CD4-positive, alpha-beta T cell (primary cell): Measurements from ENCODE around the gene DPM2. TPM values are rescaled to one million over a fixed set of nuclear protein-coding genes. Genes with fewer than 3 reads are reported as not detected.

Experiments used
- ATAC-seq: fragments of 200-7000 bp; cut with Tn5 transposase; one replicate; pipeline ENCODE4 v1.10.0; 2022; ENCODE audit warnings: mild to moderate bottlenecking; ENCODE audit not compliant: poor library complexity
- CTCF ChIA-PET: fragments of 350-600 bp; sonication (Branson Sonifier 250); formaldehyde crosslinking; loops from one replicate; lab custom pipeline; 2021; ENCODE audit warnings: antibody characterized with exemption, inconsistent platforms; lab: Charles Lee
- POLR2A ChIA-PET: fragments of 350-600 bp; sonication (Branson Sonifier 250); formaldehyde crosslinking; loops from one replicate; lab custom pipeline; 2021; ENCODE audit warnings: antibody characterized with exemption, inconsistent platforms; lab: Charles Lee
- DNase-seq, 14 experiments: peaks; one replicate each; pipeline ENCODE4 v3.0.0-alpha.2; 2013 to 2020; ENCODE audit warnings: mixed read lengths in 2 of 14
- H3K27ac ChIP-seq, 2 donors: one replicate each; pipeline versions ENCODE4 v1.5.1 to v1.7.0; 2013; ENCODE audit warnings: low read length in 2 of 2, low read depth in 1 of 2, mild to moderate bottlenecking in 1 of 2
- H3K27me3 ChIP-seq, 2 experiments: 1 replicate in 1 of 2; 2 replicates in 1 of 2; pipeline versions ENCODE4 v1.6.1 to v1.7.0; 2013; ENCODE audit warnings: low read length in 2 of 2, control low read depth in 1 of 2, mild to moderate bottlenecking in 1 of 2, moderate library complexity in 1 of 2; ENCODE audit not compliant: insufficient read depth in 2 of 2, control insufficient read depth in 1 of 2
- H3K36me3 ChIP-seq: one replicate; pipeline ENCODE4 v1.6.1; 2013; ENCODE audit warnings: low read length, control low read depth; ENCODE audit not compliant: insufficient read depth
- H3K4me1 ChIP-seq: one replicate; pipeline ENCODE4 v1.6.1; 2013; ENCODE audit warnings: low read length, control low read depth; ENCODE audit not compliant: insufficient read depth
- H3K4me3 ChIP-seq: one replicate; pipeline ENCODE4 v1.5.1; 2013; ENCODE audit warnings: mild to moderate bottlenecking, low read length, moderate library complexity
- H3K9me3 ChIP-seq, 2 experiments: 1 replicate in 1 of 2; 2 replicates in 1 of 2; pipeline versions ENCODE4 v1.6.1 to v1.7.0; 2013; ENCODE audit warnings: low read length in 2 of 2, mild to moderate bottlenecking in 2 of 2, control low read depth in 1 of 2, moderate library complexity in 1 of 2; ENCODE audit not compliant: control insufficient read depth in 1 of 2, insufficient read depth in 1 of 2
- H3K27ac Mint-ChIP-seq: one replicate; pipeline ENCODE4 v1.8.0; 2020; ENCODE audit warnings: mixed read lengths
- H3K27me3 Mint-ChIP-seq: one replicate; pipeline ENCODE4 v1.8.0; 2021; ENCODE audit warnings: mixed read lengths
- H3K36me3 Mint-ChIP-seq: one replicate; pipeline ENCODE4 v1.8.0; 2021; ENCODE audit warnings: low read depth, mixed read lengths
- H3K4me1 Mint-ChIP-seq: one replicate; pipeline ENCODE4 v1.8.0; 2021; ENCODE audit warnings: low read depth, mixed read lengths
- H3K4me3 Mint-ChIP-seq: one replicate; pipeline ENCODE4 v1.8.0; 2020; ENCODE audit warnings: mild to moderate bottlenecking, mixed read lengths
- H3K9me3 Mint-ChIP-seq: one replicate; pipeline ENCODE4 v1.8.0; 2020; ENCODE audit warnings: mixed read lengths
- intact Hi-C, 2 experiments: fragments of 100-400 bp; cut with DNase I in 1 of 2; cut with micrococcal nuclease in 1 of 2; formaldehyde crosslinking; loops; one replicate each; pipeline versions ENCODE4 v1.15.1 to v1.9.0; 2023 to 2025; cut with DNase I, micrococcal nuclease
- total RNA-seq, 174 experiments: library from RNA in 2 of 174; stranded (reverse) in 2 of 174; gene quantifications; one replicate each; pipeline ENCODE4 v1.2.3 and lab custom pipeline; 2021 to 2026
- TF ChIP-seq, protein P1 (sequence below): fragments of 200-600 bp; IDR thresholded peaks from one replicate; pipeline ENCODE4 v1.8.0; 2022; ENCODE audit warnings: antibody characterized with exemption, mild to moderate bottlenecking

The DPM2 gene
- total RNA-seq, 2 experiments from 2014 or later: 41.7 to 47.6 TPM

DNA sequence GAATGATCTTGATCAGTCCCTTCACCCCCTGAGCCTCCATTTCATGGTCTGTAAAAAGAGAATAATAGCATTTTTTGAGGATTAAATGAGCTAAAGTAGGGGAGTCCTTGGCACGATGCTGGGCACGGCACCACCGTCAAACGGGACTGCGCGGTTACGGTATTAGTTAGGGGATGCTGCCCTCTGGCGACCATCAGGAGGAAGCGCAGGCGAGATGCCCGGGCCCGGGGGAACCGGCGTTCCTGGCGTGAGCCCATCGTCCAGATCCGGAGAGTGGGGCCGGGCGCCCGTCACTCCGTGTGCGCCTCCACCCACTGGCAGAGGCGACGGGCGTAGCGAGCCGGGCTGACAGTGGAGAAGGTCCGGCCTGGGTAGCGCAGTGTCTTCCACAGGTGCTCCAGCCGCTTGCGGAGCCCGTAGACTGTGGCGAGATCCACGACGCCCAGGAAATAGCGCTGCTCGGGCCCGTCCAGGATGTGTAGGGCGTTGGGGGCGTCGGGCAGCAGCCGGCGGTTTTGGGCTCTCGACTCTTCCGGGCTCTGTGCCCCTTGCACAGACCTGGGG, 16.0 kb downstream of the DPM2 start:
- H3K27ac ChIP-seq: no peak overlapping the region
- peak overlapping the region; percentile 45 for H3K4me3 ChIP-seq
- peak overlapping the region; percentile 51 for H3K4me3 Mint-ChIP-seq
- H3K9me3 Mint-ChIP-seq: no peaks in the 10 kb centered on the region
- ATAC-seq (peak; percentile 39), DNase-seq (peak; percentile 62 to 89 (median 74))
- H3K27me3 Mint-ChIP-seq: peaks cover 4% of the 10 kb centered on the region
- peaks cover 0 to 4% of the 10 kb centered on the region in 2 experiments for H3K27me3 ChIP-seq
- H3K36me3 ChIP-seq: no peaks in the 10 kb centered on the region
- TF ChIP-seq, protein P1, sequence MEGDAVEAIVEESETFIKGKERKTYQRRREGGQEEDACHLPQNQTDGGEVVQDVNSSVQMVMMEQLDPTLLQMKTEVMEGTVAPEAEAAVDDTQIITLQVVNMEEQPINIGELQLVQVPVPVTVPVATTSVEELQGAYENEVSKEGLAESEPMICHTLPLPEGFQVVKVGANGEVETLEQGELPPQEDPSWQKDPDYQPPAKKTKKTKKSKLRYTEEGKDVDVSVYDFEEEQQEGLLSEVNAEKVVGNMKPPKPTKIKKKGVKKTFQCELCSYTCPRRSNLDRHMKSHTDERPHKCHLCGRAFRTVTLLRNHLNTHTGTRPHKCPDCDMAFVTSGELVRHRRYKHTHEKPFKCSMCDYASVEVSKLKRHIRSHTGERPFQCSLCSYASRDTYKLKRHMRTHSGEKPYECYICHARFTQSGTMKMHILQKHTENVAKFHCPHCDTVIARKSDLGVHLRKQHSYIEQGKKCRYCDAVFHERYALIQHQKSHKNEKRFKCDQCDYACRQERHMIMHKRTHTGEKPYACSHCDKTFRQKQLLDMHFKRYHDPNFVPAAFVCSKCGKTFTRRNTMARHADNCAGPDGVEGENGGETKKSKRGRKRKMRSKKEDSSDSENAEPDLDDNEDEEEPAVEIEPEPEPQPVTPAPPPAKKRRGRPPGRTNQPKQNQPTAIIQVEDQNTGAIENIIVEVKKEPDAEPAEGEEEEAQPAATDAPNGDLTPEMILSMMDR: peak; percentile 96
- ChIA-PET CTCF (interaction anchor here (0.6 to 1.8 kb wide), 15 partner anchors 9 to 707 kb away, joined by 3 to 11 read pairs (median 4); partner anchors contain the start of genes CDK9, SH2D3C and TOR2A), POLR2A (interaction anchor here (0.7 to 2.0 kb wide), 11 partner anchors 15 to 707 kb away, joined by 3 to 11 read pairs (median 3); partner anchors contain the start of genes CDK9, DPM2 and TOR2A)
- no peaks in the 10 kb centered on the region for H3K9me3 ChIP-seq
- peaks cover 48% of the 10 kb centered on the region for H3K4me1 ChIP-seq
- no peak overlapping the region for H3K27ac Mint-ChIP-seq
- intact Hi-C loops: loop anchor here (1.0 to 2.0 kb wide), 6 partner anchors 51 to 707 kb away; partner anchors contain the start of gene TOR2A (in 1 of the 2)
- H3K36me3 Mint-ChIP-seq: no peaks in the 10 kb centered on the region
- peaks cover 36% of the 10 kb centered on the region for H3K4me1 Mint-ChIP-seq

- Mint-ChIP-seq H3K4me1 (peaks cover 42% of the 10 kb centered on the region), H3K27me3 (peaks cover 4% of the 10 kb centered on the region), H3K36me3 (peaks cover 2% of the 10 kb centered on the region), H3K9me3 (no peaks in the 10 kb centered on the region), H3K4me3 (no peak overlapping the region), H3K27ac (no peak overlapping the region)
- POLR2A ChIA-PET: interaction anchor here (0.7 to 2.0 kb wide), 9 partner anchors 14 to 706 kb away, joined by 3 to 11 read pairs (median 4); partner anchors contain the start of genes CDK9 and TOR2A
- Histone ChIP-seq H3K27ac (no peak overlapping the region), H3K36me3 (no peaks in the 10 kb centered on the region), H3K27me3 (peaks cover 0 to 3% of the 10 kb centered on the region in 2 experiments), H3K4me3 (no peak overlapping the region), H3K4me1 (peaks cover 52% of the 10 kb centered on the region), H3K9me3 (no peaks in the 10 kb centered on the region)
- intact Hi-C loops: loop anchor here (1.0 to 2.0 kb wide), 6 partner anchors 50 to 706 kb away; partner anchors contain the start of gene TOR2A (in 1 of the 2)
- ATAC-seq (no peak), DNase-seq (no peak)
- TF ChIP-seq, protein P1: no peak
- CTCF ChIA-PET: interaction anchor here (0.6 to 1.8 kb wide), 15 partner anchors 8 to 706 kb away, joined by 3 to 11 read pairs (median 3); partner anchors contain the start of genes CDK9, SH2D3C and TOR2A
Observed at GRCh38 chr9:127920794-127921193, 16.9 kb downstream of the DPM2 start.

DNA sequence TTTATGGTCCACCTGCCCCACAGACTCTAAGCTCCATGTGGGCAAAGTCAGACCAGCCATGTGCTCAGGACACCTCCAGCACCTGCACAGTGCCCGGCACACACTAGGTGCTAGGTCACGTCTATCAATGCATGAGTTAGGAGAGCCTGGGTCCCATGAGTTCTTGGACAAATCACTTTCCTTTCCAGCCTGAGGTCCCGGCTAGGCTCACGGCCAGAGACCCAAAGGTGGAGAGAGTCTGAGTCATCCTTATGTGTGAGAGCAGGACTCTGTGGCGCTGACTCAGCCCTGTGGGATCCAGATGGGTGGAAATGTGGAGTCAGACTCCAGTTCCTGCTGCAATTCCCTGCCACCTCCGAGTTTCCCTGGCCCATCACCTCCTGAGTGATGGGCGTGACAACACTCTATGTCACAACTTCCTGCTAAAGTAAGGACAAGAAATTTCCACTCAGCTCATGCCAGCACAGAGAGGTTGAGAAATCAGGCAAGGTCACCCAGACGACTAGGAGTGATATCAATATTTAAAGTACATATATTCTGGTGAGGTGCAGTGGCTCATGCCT, 18.3 kb downstream of the DPM2 start:
- intact Hi-C loops: loop anchor here (1.0 to 5.0 kb wide), 4 partner anchors 37 to 467 kb away; partner anchors contain the start of genes CDK9 (in 1 of the 2), LRSAM1 (in 1 of the 2), RPL12 (in 1 of the 2) and STXBP1 (in 1 of the 2)
- Histone ChIP-seq H3K36me3 (peaks cover 4% of the 10 kb centered on the region), H3K27ac (no peak overlapping the region), H3K4me3 (no peak overlapping the region), H3K4me1 (peaks cover 66% of the 10 kb centered on the region), H3K27me3 (peaks cover 0 to 3% of the 10 kb centered on the region in 2 experiments), H3K9me3 (no peaks in the 10 kb centered on the region)
- no peak for ATAC-seq
- TF ChIP-seq, protein P1: no peak
- H3K4me3 Mint-ChIP-seq: peak overlapping the region; percentile 67
- H3K27ac Mint-ChIP-seq: peak overlapping the region; percentile 18
- peak in 3 of 14 experiments; percentile 4 to 79 (median 70) for DNase-seq
- CTCF ChIA-PET: interaction anchor here (1.4 to 1.8 kb wide), 2 partner anchors 155 to 185 kb away, joined by 3 to 5 read pairs; partner anchors contain the start of gene TOR2A
- H3K36me3 Mint-ChIP-seq: peaks cover 8% of the 10 kb centered on the region
- POLR2A ChIA-PET: no interaction called here
- H3K9me3 Mint-ChIP-seq: no peaks in the 10 kb centered on the region
- peaks cover 51% of the 10 kb centered on the region for H3K4me1 Mint-ChIP-seq
- H3K27me3 Mint-ChIP-seq: no peaks in the 10 kb centered on the region
